Activated CD4-positive, alpha-beta memory T cell treated with anti-CD3 and anti-CD28 coated beads for 36 hours (primary cell): Measurements from ENCODE around the gene TIMM17A. TPM values are rescaled to one million over a fixed set of nuclear protein-coding genes. Genes with fewer than 3 reads are reported as not detected.
"Not testable (repeated sequence)": the region's sequence is repeated elsewhere in the genome, so short reads cannot be mapped to it uniquely, and the experiment has no call there.

Experiments
- CTCF ChIA-PET: fragments of 350-600 bp; sonication (Branson Sonifier 250); formaldehyde crosslinking; loops from one replicate; lab custom pipeline; 2021; ENCODE audit warnings: antibody characterized with exemption, inconsistent platforms; lab: Charles Lee
- POLR2A ChIA-PET: fragments of 350-600 bp; sonication (Branson Sonifier 250); formaldehyde crosslinking; loops from one replicate; lab custom pipeline; 2021; ENCODE audit warnings: antibody characterized with exemption; lab: Charles Lee
- DNase-seq: peaks from one replicate; pipeline ENCODE4 v3.0.0-alpha.2; 2020
- H3K27ac Mint-ChIP-seq: one replicate; pipeline ENCODE4 v1.8.0; 2021; ENCODE audit warnings: mixed read lengths
- H3K27me3 Mint-ChIP-seq: one replicate; pipeline ENCODE4 v1.8.0; 2021; ENCODE audit warnings: mixed read lengths
- H3K36me3 Mint-ChIP-seq: one replicate; pipeline ENCODE4 v1.8.0; 2021; ENCODE audit warnings: mixed read lengths
- H3K4me1 Mint-ChIP-seq: one replicate; pipeline ENCODE4 v1.8.0; 2021; ENCODE audit warnings: low read depth, mixed read lengths
- H3K4me3 Mint-ChIP-seq: one replicate; pipeline ENCODE4 v1.8.0; 2021; ENCODE audit warnings: mild to moderate bottlenecking, mixed read lengths
- H3K9me3 Mint-ChIP-seq: one replicate; pipeline ENCODE4 v1.8.0; 2021; ENCODE audit warnings: mixed read lengths
- intact Hi-C: fragments of 100-400 bp; cut with micrococcal nuclease; formaldehyde crosslinking; loops from one replicate; pipeline ENCODE4 v1.15.1; 2023
- total RNA-seq, 2 experiments: library from RNA; stranded (reverse); gene quantifications; one replicate each; pipeline ENCODE4 v1.2.3, GENCODE V29; 2021

The TIMM17A gene
- total RNA-seq, 2 experiments from 2014 or later: 66.5 to 67.2 TPM

- Mint-ChIP-seq H3K4me1 (no peaks in the 10 kb centered on the region), H3K9me3 (no peaks in the 10 kb centered on the region), H3K27me3 (peaks cover 1% of the 10 kb centered on the region), H3K36me3 (no peaks in the 10 kb centered on the region), H3K27ac (no peak overlapping the region), H3K4me3 (no peak overlapping the region)
- intact Hi-C loops: no loop called here
- ChIA-PET CTCF (interaction anchor here (0.6 kb wide), 1 partner anchor 87 kb away, joined by 5 read pairs; no protein-coding TSS in a partner anchor), POLR2A (no interaction called here)
- DNase-seq: no peak
Measured at GRCh38 chr1:201925301-201925567, 30.1 kb upstream of the TIMM17A start.

DNA sequence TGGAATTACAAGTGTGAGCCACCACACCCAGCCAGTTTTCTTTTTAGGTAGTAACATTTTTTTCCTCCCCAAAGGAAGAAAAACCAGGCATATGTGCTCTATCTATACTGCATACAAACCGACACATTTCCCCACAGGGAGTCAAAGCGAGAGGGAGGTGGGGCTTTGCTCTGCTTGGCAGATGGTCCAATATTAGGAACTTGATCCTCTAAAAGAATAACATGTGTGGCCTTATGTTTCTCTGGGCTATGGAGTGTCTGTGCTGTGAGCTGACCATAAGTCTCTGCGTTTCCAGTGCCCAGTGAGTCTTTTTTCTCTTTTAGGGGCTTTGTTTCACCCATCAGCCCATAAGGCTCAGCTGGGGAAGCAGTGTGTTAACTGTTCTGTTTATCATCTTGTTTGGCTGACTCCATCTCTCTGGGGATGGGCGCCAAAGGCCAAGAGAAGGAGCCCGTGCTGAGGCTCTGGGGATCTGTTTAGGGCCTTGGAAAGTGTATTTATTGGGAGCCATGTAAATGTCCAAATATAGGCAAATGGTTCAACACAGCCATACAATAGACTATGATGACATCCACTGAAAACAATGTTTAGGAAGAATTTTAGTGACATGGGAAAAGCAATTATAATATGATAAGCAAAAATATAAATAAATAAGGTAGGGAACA is 29.2 kb upstream of the TIMM17A start:
- CTCF ChIA-PET: no interaction called here
- Mint-ChIP-seq H3K27ac (no peak overlapping the region), H3K4me1 (no peaks in the 10 kb centered on the region)

GRCh38 chr1:201928266-201928665 is 27.0 kb upstream of the TIMM17A start:
- ChIA-PET CTCF (interaction anchor here (1.6 kb wide), 1 partner anchor 32 kb away, joined by 3 read pairs; no protein-coding TSS in a partner anchor), POLR2A (no interaction called here)
- no peaks in the 10 kb centered on the region for H3K27me3 Mint-ChIP-seq
- no peak overlapping the region for H3K27ac Mint-ChIP-seq
- H3K9me3 Mint-ChIP-seq: no peaks in the 10 kb centered on the region
- intact Hi-C loops: no loop called here
- H3K4me1 Mint-ChIP-seq: no peaks in the 10 kb centered on the region
- no peak for DNase-seq
- H3K36me3 Mint-ChIP-seq: no peaks in the 10 kb centered on the region
- H3K4me3 Mint-ChIP-seq: no peak overlapping the region

More for the DNA sequence above, 29.2 kb upstream of the TIMM17A start:
- Mint-ChIP-seq H3K36me3 (no peaks in the 10 kb centered on the region), H3K27me3 (peaks cover 1% of the 10 kb centered on the region), H3K9me3 (no peaks in the 10 kb centered on the region), H3K4me3 (no peak overlapping the region)
- intact Hi-C loops: no loop called here
- no peak for DNase-seq
- POLR2A ChIA-PET: no interaction called here

- intact Hi-C loops: no loop called here
- ChIA-PET POLR2A (no interaction called here), CTCF (no interaction called here)
- no peaks in the 10 kb centered on the region for H3K9me3 Mint-ChIP-seq
- H3K4me3 Mint-ChIP-seq: no peak overlapping the region
- H3K36me3 Mint-ChIP-seq: no peaks in the 10 kb centered on the region
- H3K27ac Mint-ChIP-seq: no peak overlapping the region
- DNase-seq: no peak
- H3K27me3 Mint-ChIP-seq: peaks cover 1% of the 10 kb centered on the region
- H3K4me1 Mint-ChIP-seq: no peaks in the 10 kb centered on the region
Measured at GRCh38 chr1:201930137-201930536, 25.2 kb upstream of the TIMM17A start.

DNA sequence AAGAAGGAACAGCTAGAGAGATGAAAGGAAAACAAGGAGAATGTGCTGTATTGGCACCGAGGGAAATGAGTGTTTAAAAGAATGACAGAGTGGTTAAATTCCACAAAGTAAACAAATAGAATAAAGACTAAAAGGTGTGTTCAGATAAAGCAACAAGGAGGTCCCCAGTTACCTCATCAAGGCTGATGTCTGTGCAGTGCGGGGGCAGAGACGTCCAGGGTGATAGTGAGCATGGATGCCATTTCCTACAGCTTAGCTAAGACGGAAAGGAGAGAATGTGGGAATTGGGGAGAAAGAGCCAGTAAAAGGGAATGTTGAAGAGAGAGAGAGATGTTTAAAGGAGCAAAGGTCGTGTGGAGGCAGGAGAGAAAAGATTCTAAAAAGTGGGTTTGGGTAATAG is 24.5 kb upstream of the TIMM17A start:
- intact Hi-C loops: no loop called here
- H3K27me3 Mint-ChIP-seq: peaks cover 1% of the 10 kb centered on the region
- CTCF ChIA-PET: no interaction called here
- H3K4me1 Mint-ChIP-seq: no peaks in the 10 kb centered on the region
- H3K27ac Mint-ChIP-seq: no peak overlapping the region
- no peak for DNase-seq
- H3K9me3 Mint-ChIP-seq: no peaks in the 10 kb centered on the region
- H3K4me3 Mint-ChIP-seq: no peak overlapping the region
- H3K36me3 Mint-ChIP-seq: no peaks in the 10 kb centered on the region
- POLR2A ChIA-PET: interaction anchor here (0.6 kb wide), 1 partner anchor 184 kb away, joined by 3 read pairs; no protein-coding TSS in a partner anchor

DNA sequence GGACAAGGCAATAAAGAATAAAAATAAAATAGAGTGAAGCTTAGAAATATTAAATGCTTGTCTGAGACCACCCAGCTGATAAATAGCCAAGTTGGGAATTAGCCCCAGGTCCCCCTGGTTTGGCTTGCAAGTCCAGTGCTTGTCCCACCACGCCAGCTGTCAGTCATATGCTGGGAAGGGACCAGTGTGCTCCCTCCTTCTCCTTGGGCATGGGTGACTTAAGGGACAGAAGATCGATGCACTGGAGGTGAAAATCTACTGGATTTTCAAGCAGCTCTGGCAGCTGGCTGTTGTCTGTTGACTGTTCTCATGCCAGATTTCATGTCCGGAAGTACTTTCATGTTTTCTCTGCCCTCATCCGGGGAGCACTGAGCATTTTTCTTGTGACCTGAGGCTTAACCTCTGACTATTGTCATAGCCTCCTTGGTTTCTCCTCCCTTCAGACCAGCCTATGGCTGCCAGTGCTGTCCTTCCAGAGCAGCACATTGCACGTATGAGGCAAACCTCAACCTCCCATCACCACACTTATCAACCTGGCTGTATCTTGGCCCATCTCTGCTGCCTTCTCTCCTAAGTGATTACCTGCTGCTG is 21.4 kb upstream of the TIMM17A start:
- no peaks in the 10 kb centered on the region for H3K9me3 Mint-ChIP-seq
- H3K4me1 Mint-ChIP-seq: no peaks in the 10 kb centered on the region
- H3K27ac Mint-ChIP-seq: no peak overlapping the region
- H3K36me3 Mint-ChIP-seq: no peaks in the 10 kb centered on the region
- intact Hi-C loops: no loop called here
- DNase-seq: no peak
- H3K27me3 Mint-ChIP-seq: peaks cover 1% of the 10 kb centered on the region
- no peak overlapping the region for H3K4me3 Mint-ChIP-seq
- ChIA-PET POLR2A (no interaction called here), CTCF (no interaction called here)

DNA sequence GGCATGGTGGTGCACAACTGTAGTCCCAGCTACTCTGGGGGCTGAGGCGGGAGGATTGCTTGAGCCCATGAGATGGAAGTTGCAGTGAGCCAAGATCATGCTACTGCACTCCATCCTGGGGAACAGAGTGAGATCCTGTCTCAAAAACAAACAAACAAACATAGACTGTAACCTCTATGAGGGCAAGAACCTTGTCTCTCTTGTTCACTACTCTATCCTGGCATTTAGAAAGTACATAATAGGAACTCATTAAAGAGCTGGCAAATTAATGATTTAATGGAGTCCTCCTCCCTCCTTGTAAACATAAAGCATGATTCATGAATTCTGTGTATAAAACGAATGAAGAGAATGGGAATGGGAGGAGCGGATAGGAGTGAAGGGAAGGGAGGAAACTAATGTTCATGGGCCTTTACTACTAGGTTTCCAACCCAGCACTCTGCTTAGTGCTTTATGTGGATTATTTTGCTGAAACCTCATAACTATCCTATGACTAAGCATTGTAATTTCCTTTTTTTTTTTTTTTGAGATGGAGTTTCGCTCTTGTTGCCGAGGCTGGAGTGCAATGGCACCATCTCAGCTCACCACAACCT is 17.6 kb upstream of the TIMM17A start:
- Mint-ChIP-seq H3K9me3 (no peaks in the 10 kb centered on the region), H3K4me3 (no peak overlapping the region), H3K27ac (no peak overlapping the region)

DNA sequence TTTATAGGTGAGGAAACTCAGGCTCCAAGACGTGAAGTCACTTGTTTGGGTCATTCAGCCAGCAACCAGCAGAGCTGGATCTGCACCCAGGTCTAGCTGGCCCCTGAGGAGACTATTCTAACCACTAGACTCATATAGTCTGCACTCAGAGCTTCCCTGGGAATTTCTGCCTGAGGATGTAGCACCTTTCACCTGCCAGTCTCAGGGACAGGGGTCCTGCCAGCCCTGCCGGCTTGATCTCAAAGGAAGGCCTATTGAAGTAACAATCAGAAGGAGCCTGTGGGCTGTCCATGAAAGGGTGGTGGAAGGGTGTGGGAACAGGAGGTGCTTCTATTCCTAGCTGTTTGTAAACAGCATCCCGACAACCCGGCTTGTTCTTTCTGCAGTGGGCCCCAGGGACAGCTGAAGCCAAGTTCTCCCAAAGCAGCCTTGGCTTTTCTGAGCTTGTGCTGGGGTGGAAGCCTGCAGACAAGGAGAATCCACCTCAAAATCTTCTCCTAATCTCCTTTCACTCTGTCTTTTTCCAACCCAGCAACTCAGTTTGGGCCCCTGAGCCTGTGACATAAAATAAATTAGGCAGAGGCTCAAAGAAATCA is 16.8 kb upstream of the TIMM17A start:
- intact Hi-C loops: no loop called here
- ChIA-PET CTCF (interaction anchor here (0.9 kb wide), 1 partner anchor 61 kb away, joined by 3 read pairs; no protein-coding TSS in a partner anchor), POLR2A (no interaction called here)
- Mint-ChIP-seq H3K4me1 (no peaks in the 10 kb centered on the region), H3K4me3 (no peak overlapping the region), H3K9me3 (no peaks in the 10 kb centered on the region), H3K36me3 (no peaks in the 10 kb centered on the region), H3K27ac (no peak overlapping the region), H3K27me3 (peaks cover 2% of the 10 kb centered on the region)
- no peak for DNase-seq

More for the DNA sequence above, 17.6 kb upstream of the TIMM17A start:
- Mint-ChIP-seq H3K4me1 (no peaks in the 10 kb centered on the region), H3K36me3 (no peaks in the 10 kb centered on the region), H3K27me3 (peaks cover 1% of the 10 kb centered on the region)
- intact Hi-C loops: no loop called here
- CTCF ChIA-PET: interaction anchor here (0.9 kb wide), 1 partner anchor 61 kb away, joined by 3 read pairs; no protein-coding TSS in a partner anchor
- DNase-seq: no peak
- POLR2A ChIA-PET: no interaction called here

GRCh38 chr1:201939148-201939547 is 16.2 kb upstream of the TIMM17A start:
- Mint-ChIP-seq H3K36me3 (no peaks in the 10 kb centered on the region), H3K4me3 (no peak overlapping the region), H3K27me3 (peaks cover 8% of the 10 kb centered on the region), H3K9me3 (no peaks in the 10 kb centered on the region), H3K27ac (no peak overlapping the region), H3K4me1 (no peaks in the 10 kb centered on the region)
- ChIA-PET CTCF (no interaction called here), POLR2A (no interaction called here)
- intact Hi-C loops: no loop called here
- DNase-seq: no peak

DNA sequence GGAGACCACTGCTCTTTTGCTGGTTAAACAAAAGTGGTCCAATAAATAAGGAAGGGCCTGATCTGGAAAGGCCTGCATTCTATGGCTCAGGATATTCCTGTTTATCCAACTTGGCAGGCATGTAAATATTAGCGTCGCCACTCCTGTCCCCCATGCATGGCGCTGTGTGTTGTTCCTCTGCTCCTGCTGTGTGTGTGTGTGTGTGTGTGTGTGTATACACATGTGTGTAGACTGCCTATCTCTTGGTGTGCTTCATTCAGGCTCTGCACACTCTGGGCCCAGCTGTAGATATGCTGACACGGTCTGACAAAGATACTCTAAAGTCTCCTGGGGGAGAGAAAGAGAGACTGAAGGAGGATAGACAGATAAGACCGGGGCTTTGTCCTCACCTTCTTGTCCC is 15.7 kb upstream of the TIMM17A start:
- DNase-seq: no peak
- Mint-ChIP-seq H3K36me3 (no peaks in the 10 kb centered on the region), H3K27me3 (peaks cover 8% of the 10 kb centered on the region), H3K4me3 (no peak overlapping the region), H3K27ac (no peak overlapping the region), H3K9me3 (no peaks in the 10 kb centered on the region), H3K4me1 (no peaks in the 10 kb centered on the region)
- intact Hi-C loops: no loop called here
- POLR2A ChIA-PET: no interaction called here
- CTCF ChIA-PET: no interaction called here

DNA sequence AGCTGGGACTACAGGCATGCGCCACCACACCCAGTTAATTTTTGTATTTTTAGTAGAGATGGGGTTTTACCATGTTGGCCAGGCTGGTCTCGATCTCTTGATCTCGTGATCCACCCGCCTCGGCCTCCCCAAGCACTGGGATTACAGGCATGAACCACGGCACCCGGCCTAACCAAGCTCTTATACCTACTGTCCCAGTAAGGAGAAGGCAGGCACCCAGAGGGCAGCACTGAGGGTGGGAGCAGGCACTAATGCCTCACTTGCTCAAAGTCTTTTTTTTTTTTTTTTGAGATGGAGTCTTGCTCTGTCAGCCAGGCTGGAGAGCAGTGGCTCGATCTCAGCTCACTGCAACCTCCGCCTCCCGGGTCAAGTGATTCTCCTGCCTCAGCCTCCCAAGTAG is 15.0 kb upstream of the TIMM17A start:
- intact Hi-C loops: not testable (repeated sequence)

GRCh38 chr1:201941420-201942128 is 13.7 kb upstream of the TIMM17A start:
- DNase-seq: no peak
- H3K4me1 Mint-ChIP-seq: peaks cover 6% of the 10 kb centered on the region
- no peak overlapping the region for H3K27ac Mint-ChIP-seq
- intact Hi-C loops: no loop called here
- no peaks in the 10 kb centered on the region for H3K9me3 Mint-ChIP-seq
- no peak overlapping the region for H3K4me3 Mint-ChIP-seq
- no peaks in the 10 kb centered on the region for H3K36me3 Mint-ChIP-seq
- ChIA-PET CTCF (interaction anchor here (1.8 kb wide), 1 partner anchor 46 kb away, joined by 5 read pairs; no protein-coding TSS in a partner anchor), POLR2A (no interaction called here)
- peaks cover 28% of the 10 kb centered on the region for H3K27me3 Mint-ChIP-seq

More for the DNA sequence above, 15.0 kb upstream of the TIMM17A start:
- H3K4me1 Mint-ChIP-seq, H3K4me3 Mint-ChIP-seq, H3K9me3 Mint-ChIP-seq, H3K27ac Mint-ChIP-seq, DNase-seq, H3K36me3 Mint-ChIP-seq: not testable (repeated sequence)
- peaks cover 15% of the 10 kb centered on the region for H3K27me3 Mint-ChIP-seq
- CTCF ChIA-PET: interaction anchor here (0.7 kb wide), 1 partner anchor 713 kb away, joined by 3 read pairs; no protein-coding TSS in a partner anchor
- POLR2A ChIA-PET: interaction anchor here (0.6 kb wide), 1 partner anchor 529 kb away, joined by 3 read pairs; no protein-coding TSS in a partner anchor
